Skin epidermis (tissue), 12 donors: Measurements from ENCODE around the gene FILIP1L.

Experiments used
- H3K27ac ChIP-seq, 21 experiments: fragments of 200-600 bp; sonication (generic) in 11 of 21; one replicate each; pipeline ENCODE4 v1.5.0; 2020; ENCODE audit warnings: mild to moderate bottlenecking in 3 of 21, inconsistent platforms in 2 of 21, moderate library complexity in 2 of 21
- H3K4me3 ChIP-seq, 7 experiments: fragments of 200-600 bp; sonication (generic) in 2 of 7; one replicate each; pipeline ENCODE4 v1.5.0; 2020; ENCODE audit warnings: inconsistent platforms in 2 of 7, mild to moderate bottlenecking in 2 of 7, moderate library complexity in 1 of 7

FILIP1L gene

GRCh38 chr3:99948467-99949089, 165.7 kb downstream of the FILIP1L start:
- Histone ChIP-seq H3K27ac (peak overlapping the region in 1 of 21 experiments; percentile 47), H3K4me3 (no peak overlapping the region)

GRCh38 chr3:99947356-99947755, 166.9 kb downstream of the FILIP1L start:
- Histone ChIP-seq H3K4me3 (no peak overlapping the region), H3K27ac (no peak overlapping the region)

GRCh38 chr3:99945328-99945995, 168.8 kb downstream of the FILIP1L start:
- Histone ChIP-seq H3K27ac (peak overlapping the region in 18 of 21 experiments; percentile 21 to 81 (median 52)), H3K4me3 (no peak overlapping the region)

GRCh38 chr3:99943931-99944761, 170.2 kb downstream of the FILIP1L start:
- Histone ChIP-seq H3K4me3 (no peak overlapping the region), H3K27ac (peak overlapping the region in 6 of 21 experiments; percentile 31 to 81 (median 60))

- H3K4me3 ChIP-seq, result no peak overlapping the region
- H3K27ac ChIP-seq, result no peak overlapping the region
Observed at GRCh38 chr3:99941211-99941610, 173.1 kb downstream of the FILIP1L start.

GRCh38 chr3:99940350-99940749, 174.0 kb downstream of the FILIP1L start:
- no peak overlapping the region for H3K4me3 ChIP-seq
- H3K27ac ChIP-seq, result no peak overlapping the region

- no peak overlapping the region for H3K27ac ChIP-seq
- no peak overlapping the region for H3K4me3 ChIP-seq
Observed at GRCh38 chr3:99939876-99940275, 174.4 kb downstream of the FILIP1L start.

- peak overlapping the region in 6 of 21 experiments; percentile 0 to 51 (median 22) for H3K27ac ChIP-seq
- H3K4me3 ChIP-seq, result no peak overlapping the region
Observed at GRCh38 chr3:99938270-99938911, 175.9 kb downstream of the FILIP1L start.

GRCh38 chr3:99934975-99935797, 179.1 kb downstream of the FILIP1L start:
- Histone ChIP-seq H3K4me3 (no peak overlapping the region), H3K27ac (peak overlapping the region in 10 of 21 experiments; percentile 9 to 78 (median 37))

- Histone ChIP-seq H3K4me3 (no peak overlapping the region), H3K27ac (peak overlapping the region in 6 of 21 experiments; percentile 1 to 37 (median 12))
Observed at GRCh38 chr3:99933971-99934750, 180.1 kb downstream of the FILIP1L start.

- H3K4me3 ChIP-seq, result no peak overlapping the region
- H3K27ac ChIP-seq, result peak overlapping the region in 8 of 21 experiments; percentile 4 to 62 (median 21)
Observed at GRCh38 chr3:99931059-99931458, 183.2 kb downstream of the FILIP1L start.

- Histone ChIP-seq H3K27ac (peak overlapping the region in 5 of 21 experiments; percentile 11 to 54 (median 35)), H3K4me3 (no peak overlapping the region)
Observed at GRCh38 chr3:99929745-99930139, 184.6 kb downstream of the FILIP1L start.

- no peak overlapping the region for H3K4me3 ChIP-seq
- H3K27ac ChIP-seq, result peak overlapping the region in 6 of 21 experiments; percentile 11 to 38 (median 20)
Observed at GRCh38 chr3:99928771-99929744, 185.2 kb downstream of the FILIP1L start.

- Histone ChIP-seq H3K4me3 (no peak overlapping the region), H3K27ac (peak overlapping the region in 4 of 21 experiments; percentile 9 to 51 (median 40))
Observed at GRCh38 chr3:99927671-99928457, 186.4 kb downstream of the FILIP1L start.

GRCh38 chr3:99925584-99926230, 188.6 kb downstream of the FILIP1L start:
- Histone ChIP-seq H3K4me3 (no peak overlapping the region), H3K27ac (peak overlapping the region in 10 of 21 experiments; percentile 5 to 65 (median 24))

- peak overlapping the region in 1 of 21 experiments; percentile 46 for H3K27ac ChIP-seq
- no peak overlapping the region for H3K4me3 ChIP-seq
Observed at GRCh38 chr3:99923873-99924272, 190.4 kb downstream of the FILIP1L start.
